PFSK-1 (cell line): ENCODE data around the gene CCDC167.

ENCODE experiments used
- FOXP2 ChIP-seq: optimal IDR thresholded peaks from 2 replicates; pipeline ENCODE3; 2011; ENCODE audit warnings: borderline replicate concordance, control low read depth, inconsistent platforms; ENCODE audit not compliant: insufficient read depth; ENCODE audit errors: extremely low read length, extremely low read depth
- POLR2AphosphoS5 ChIP-seq: IDR thresholded peaks from 2 replicates; pipeline ENCODE4 v1.6.1; 2012; ENCODE audit warnings: low read depth, mild to moderate bottlenecking, control low read depth, low read length, moderate library complexity
- REST ChIP-seq, 2 experiments: IDR thresholded peaks; 2 replicates each; pipeline versions ENCODE4 v1.6.1 to v1.8.0; 2011 to 2012; ENCODE audit warnings: low read depth in 2 of 2, low read length in 2 of 2, control low read depth in 1 of 2, inconsistent platforms in 1 of 2, mild to moderate bottlenecking in 1 of 2, moderate library complexity in 1 of 2; ENCODE audit not compliant: insufficient read depth in 1 of 2
- SIN3A ChIP-seq: IDR thresholded peaks from 2 replicates; pipeline ENCODE4 v1.6.1; 2012; ENCODE audit warnings: mild to moderate bottlenecking, low read length, moderate library complexity, borderline replicate concordance; ENCODE audit not compliant: insufficient read depth
- TAF1 ChIP-seq: IDR thresholded peaks from 2 replicates; pipeline ENCODE4 v1.6.1; 2012; ENCODE audit warnings: low read length, control low read depth, borderline replicate concordance; ENCODE audit not compliant: insufficient read depth

Gene CCDC167

DNA sequence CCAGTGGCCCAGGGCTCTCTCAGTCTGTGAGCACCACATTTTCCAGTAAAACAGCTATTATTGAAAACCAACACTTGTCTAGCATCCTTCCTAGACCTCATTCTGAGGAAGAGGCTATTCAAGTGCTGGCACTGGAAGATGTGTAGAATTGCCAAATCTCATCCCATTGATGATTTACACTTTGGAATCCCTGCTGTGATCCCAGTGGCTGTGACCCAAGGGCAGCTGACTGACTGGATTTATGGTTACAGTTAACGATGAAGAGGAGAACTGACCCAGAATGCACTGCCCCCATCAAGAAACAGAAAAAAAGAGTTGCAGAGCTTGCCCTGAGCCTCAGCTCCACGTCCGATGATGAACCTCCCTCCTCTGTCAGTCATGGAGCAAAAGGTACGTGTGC is 64.3 kb downstream of the CCDC167 start:
- TF ChIP-seq TAF1 = no peak

DNA sequence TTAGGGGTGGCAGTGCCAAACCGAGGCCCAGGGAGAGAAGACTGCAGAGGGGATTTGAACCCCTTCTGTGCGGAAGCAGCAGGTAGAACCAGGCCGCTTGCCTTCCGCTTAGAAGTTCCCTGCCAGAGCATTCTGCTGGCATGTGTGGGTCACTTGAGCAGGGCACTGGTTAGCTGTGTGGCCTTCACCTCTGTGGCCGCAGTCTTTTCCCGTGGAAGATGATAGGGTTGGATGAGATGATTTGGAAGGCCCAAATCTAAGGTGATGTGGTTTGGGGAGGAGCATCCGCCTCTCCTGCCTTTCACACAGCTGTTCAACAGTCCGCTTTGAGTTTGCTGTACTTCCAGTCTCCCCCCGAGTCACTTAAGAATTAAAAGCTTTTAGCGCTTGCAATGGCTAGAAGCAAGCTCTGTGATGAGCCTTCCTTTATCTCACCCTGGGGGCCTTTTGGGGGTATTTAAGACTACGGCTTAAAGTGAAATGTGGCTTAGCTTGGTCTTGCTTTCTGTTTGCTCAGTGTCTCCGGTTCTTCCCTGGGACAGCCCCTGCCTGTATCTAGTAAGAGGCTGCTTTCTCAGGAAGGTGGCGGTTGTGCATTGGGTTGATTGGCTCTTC is 65.9 kb downstream of the CCDC167 start:
- no peak for TF ChIP-seq POLR2AphosphoS5
- TF ChIP-seq TAF1 = no peak
- TF ChIP-seq REST (IDR thresholded peaks at IDR 0.05; ENCODE audit: insufficient read depth in 1 of 2, low read depth in 2 of 2, low read length in 2 of 2) = no peak
- no peak for TF ChIP-seq SIN3A
- TF ChIP-seq FOXP2 = no peak
